ENCODE data around the gene TMPRSS12.

GRCh38 chr12:50932787-50933280, 90.1 kb downstream of the TMPRSS12 start:
- TF ChIP-seq CTCF (IDR thresholded peaks at IDR 0.05) (no peak), ZFX (IDR thresholded peaks at IDR 0.05; ENCODE audit: borderline replicate concordance) (no peak)
